Measurements from ENCODE around the gene ENAH.

Gene ENAH

GRCh38 chr1:225494789-225495359 lies 158.0 kb downstream of the ENAH start:
- ATAC-seq (replicated peaks; ENCODE audit: extremely low read depth, poor library complexity, severe bottlenecking) (no peak), DNase-seq (ENCODE audit: low spot score in 2 of 2) (no peak)
- H3K36me3 Mint-ChIP-seq (ENCODE audit: insufficient read depth): no peaks in the 10 kb centered on the region
- H3K27me3 Mint-ChIP-seq: peaks cover 50% of the 10 kb centered on the region
- no peak overlapping the region for H3K4me3 Mint-ChIP-seq
- no peaks in the 10 kb centered on the region for H3K4me1 Mint-ChIP-seq
- no peak overlapping the region for H3K27ac Mint-ChIP-seq (ENCODE audit: low read depth)
- H3K9me3 Mint-ChIP-seq: no peaks in the 10 kb centered on the region

GRCh38 chr1:225493591-225494246 lies 159.2 kb downstream of the ENAH start:
- DNase-seq (ENCODE audit: low spot score in 2 of 2) (no peak), ATAC-seq (replicated peaks; ENCODE audit: extremely low read depth, poor library complexity, severe bottlenecking) (no peak)
- Mint-ChIP-seq H3K36me3 (ENCODE audit: insufficient read depth) (no peaks in the 10 kb centered on the region), H3K27me3 (peaks cover 44% of the 10 kb centered on the region), H3K4me3 (no peak overlapping the region), H3K9me3 (no peaks in the 10 kb centered on the region), H3K27ac (ENCODE audit: low read depth) (no peak overlapping the region), H3K4me1 (no peaks in the 10 kb centered on the region)

GRCh38 chr1:225488676-225489075 lies 164.2 kb downstream of the ENAH start:
- H3K27me3 Mint-ChIP-seq: peaks cover 8% of the 10 kb centered on the region
- no peak overlapping the region for H3K27ac Mint-ChIP-seq (ENCODE audit: low read depth)
- no peak overlapping the region for H3K4me3 Mint-ChIP-seq
- DNase-seq (ENCODE audit: low spot score in 2 of 2): no peak
- no peak for ATAC-seq (replicated peaks; ENCODE audit: extremely low read depth, poor library complexity, severe bottlenecking)
- H3K4me1 Mint-ChIP-seq: no peaks in the 10 kb centered on the region
- H3K36me3 Mint-ChIP-seq (ENCODE audit: insufficient read depth): no peaks in the 10 kb centered on the region
- no peaks in the 10 kb centered on the region for H3K9me3 Mint-ChIP-seq

- DNase-seq (ENCODE audit: low spot score in 2 of 2) (no peak), ATAC-seq (replicated peaks; ENCODE audit: extremely low read depth, poor library complexity, severe bottlenecking) (no peak)
- H3K27me3 Mint-ChIP-seq: peaks cover 15% of the 10 kb centered on the region
Observed at GRCh38 chr1:225486856-225487255, 166.1 kb downstream of the ENAH start.

GRCh38 chr1:225485991-225486530 lies 166.9 kb downstream of the ENAH start:
- Mint-ChIP-seq H3K4me3 (no peak overlapping the region), H3K27me3 (peaks cover 15% of the 10 kb centered on the region), H3K9me3 (no peaks in the 10 kb centered on the region), H3K36me3 (ENCODE audit: insufficient read depth) (no peaks in the 10 kb centered on the region), H3K27ac (ENCODE audit: low read depth) (no peak overlapping the region), H3K4me1 (no peaks in the 10 kb centered on the region)
- ATAC-seq (replicated peaks; ENCODE audit: extremely low read depth, poor library complexity, severe bottlenecking): no peak
- no peak for DNase-seq (ENCODE audit: low spot score in 2 of 2)

More at GRCh38 chr1:225486856-225487255, 166.1 kb downstream of the ENAH start:
- Mint-ChIP-seq H3K4me3 (no peak overlapping the region), H3K4me1 (no peaks in the 10 kb centered on the region), H3K9me3 (no peaks in the 10 kb centered on the region), H3K36me3 (ENCODE audit: insufficient read depth) (no peaks in the 10 kb centered on the region), H3K27ac (ENCODE audit: low read depth) (no peak overlapping the region)

GRCh38 chr1:225485226-225485625 lies 167.7 kb downstream of the ENAH start:
- Mint-ChIP-seq H3K27me3 (peaks cover 15% of the 10 kb centered on the region), H3K4me3 (no peak overlapping the region), H3K9me3 (no peaks in the 10 kb centered on the region), H3K27ac (ENCODE audit: low read depth) (no peak overlapping the region), H3K4me1 (no peaks in the 10 kb centered on the region), H3K36me3 (ENCODE audit: insufficient read depth) (no peaks in the 10 kb centered on the region)
- no peak for DNase-seq (ENCODE audit: low spot score in 2 of 2)
- no peak for ATAC-seq (replicated peaks; ENCODE audit: extremely low read depth, poor library complexity, severe bottlenecking)

- DNase-seq (ENCODE audit: low spot score in 2 of 2) (no peak), ATAC-seq (replicated peaks; ENCODE audit: extremely low read depth, poor library complexity, severe bottlenecking) (no peak)
- Mint-ChIP-seq H3K36me3 (ENCODE audit: insufficient read depth) (no peaks in the 10 kb centered on the region), H3K9me3 (no peaks in the 10 kb centered on the region), H3K4me1 (no peaks in the 10 kb centered on the region), H3K27ac (ENCODE audit: low read depth) (no peak overlapping the region), H3K27me3 (peaks cover 15% of the 10 kb centered on the region), H3K4me3 (no peak overlapping the region)
Observed at GRCh38 chr1:225484657-225485214, 168.2 kb downstream of the ENAH start.

- Mint-ChIP-seq H3K36me3 (ENCODE audit: insufficient read depth) (no peaks in the 10 kb centered on the region), H3K27ac (ENCODE audit: low read depth) (no peak overlapping the region), H3K27me3 (peaks cover 15% of the 10 kb centered on the region), H3K4me1 (no peaks in the 10 kb centered on the region), H3K9me3 (no peaks in the 10 kb centered on the region), H3K4me3 (no peak overlapping the region)
- ATAC-seq (replicated peaks; ENCODE audit: extremely low read depth, poor library complexity, severe bottlenecking) (no peak), DNase-seq (ENCODE audit: low spot score in 2 of 2) (no peak)
Observed at GRCh38 chr1:225483818-225484656, 168.9 kb downstream of the ENAH start.

GRCh38 chr1:225482421-225482950 lies 170.4 kb downstream of the ENAH start:
- no peak for DNase-seq (ENCODE audit: low spot score in 2 of 2)
- Mint-ChIP-seq H3K4me1 (peaks cover 8% of the 10 kb centered on the region), H3K36me3 (ENCODE audit: insufficient read depth) (no peaks in the 10 kb centered on the region), H3K27ac (ENCODE audit: low read depth) (no peak overlapping the region), H3K9me3 (no peaks in the 10 kb centered on the region), H3K27me3 (peaks cover 15% of the 10 kb centered on the region), H3K4me3 (no peak overlapping the region)
- ATAC-seq (replicated peaks; ENCODE audit: extremely low read depth, poor library complexity, severe bottlenecking): no peak

GRCh38 chr1:225481738-225482137 lies 171.2 kb downstream of the ENAH start:
- Mint-ChIP-seq H3K27ac (ENCODE audit: low read depth) (no peak overlapping the region), H3K9me3 (no peaks in the 10 kb centered on the region), H3K4me1 (peaks cover 8% of the 10 kb centered on the region), H3K4me3 (no peak overlapping the region), H3K36me3 (ENCODE audit: insufficient read depth) (no peaks in the 10 kb centered on the region), H3K27me3 (peaks cover 15% of the 10 kb centered on the region)
- ATAC-seq (replicated peaks; ENCODE audit: extremely low read depth, poor library complexity, severe bottlenecking) (no peak), DNase-seq (ENCODE audit: low spot score in 2 of 2) (no peak)

GRCh38 chr1:225480825-225481434 lies 172.0 kb downstream of the ENAH start:
- Mint-ChIP-seq H3K36me3 (ENCODE audit: insufficient read depth) (no peaks in the 10 kb centered on the region), H3K9me3 (no peaks in the 10 kb centered on the region), H3K4me1 (peaks cover 8% of the 10 kb centered on the region), H3K27me3 (peaks cover 15% of the 10 kb centered on the region), H3K27ac (ENCODE audit: low read depth) (no peak overlapping the region), H3K4me3 (no peak overlapping the region)
- no peak for DNase-seq (ENCODE audit: low spot score in 2 of 2)
- no peak for ATAC-seq (replicated peaks; ENCODE audit: extremely low read depth, poor library complexity, severe bottlenecking)
